Neural progenitor cell (in vitro differentiated cells): ENCODE measurements around the gene APAF1. TPM values are rescaled to one million over a fixed set of nuclear protein-coding genes. Genes with fewer than 3 reads are reported as not detected.

Source experiments
- DNase-seq: peaks from one replicate; pipeline ENCODE4 v3.0.0-alpha.2; 2016; ENCODE audit warnings: low spot score
- H2AFZ ChIP-seq: fragments of 200-600 bp; sonication (generic); replicated peaks from 2 replicates; pipeline ENCODE4 v1.6.1; 2016; ENCODE audit warnings: antibody characterized with exemption
- H3F3A ChIP-seq: fragments of 200-600 bp; sonication (generic); 2 replicates; pipeline ENCODE4 v1.6.1; 2016; ENCODE audit warnings: antibody characterized with exemption, low read depth
- H3K27ac ChIP-seq: fragments of 200-600 bp; sonication (generic); 2 replicates; pipeline ENCODE4 v1.5.1; 2016; ENCODE audit warnings: mild to moderate bottlenecking
- H3K27me3 ChIP-seq: fragments of 200-600 bp; sonication (generic); 2 replicates; pipeline ENCODE4 v1.6.1; 2016; ENCODE audit warnings: mild to moderate bottlenecking, moderate library complexity
- H3K36me3 ChIP-seq: fragments of 200-600 bp; sonication (generic); 2 replicates; pipeline ENCODE4 v1.5.1; 2016
- H3K4me1 ChIP-seq: fragments of 200-600 bp; sonication (generic); 2 replicates; pipeline ENCODE4 v1.6.1; 2016; ENCODE audit warnings: mixed run types
- H3K4me2 ChIP-seq: fragments of 200-600 bp; sonication (generic); 2 replicates; pipeline ENCODE4 v1.6.1; 2016
- H3K4me3 ChIP-seq: fragments of 200-600 bp; sonication (generic); 2 replicates; pipeline ENCODE4 v1.5.1; 2016
- H3K79me2 ChIP-seq: fragments of 200-600 bp; sonication (generic); 2 replicates; pipeline ENCODE4 v1.6.1; 2016; ENCODE audit warnings: low read depth
- H3K9ac ChIP-seq: fragments of 200-600 bp; sonication (generic); 2 replicates; pipeline ENCODE4 v1.6.1; 2016
- H3K9me3 ChIP-seq: fragments of 200-600 bp; sonication (generic); 2 replicates; pipeline ENCODE4 v1.5.1; 2016; ENCODE audit warnings: low read depth
- H4K20me1 ChIP-seq: fragments of 200-600 bp; sonication (generic); 2 replicates; pipeline ENCODE4 v1.6.1; 2016; ENCODE audit warnings: low read depth
- H3K27ac Mint-ChIP-seq: 3 replicates; pipeline ENCODE4 v1.8.0; 2021; ENCODE audit warnings: mixed read lengths
- H3K27me3 Mint-ChIP-seq: 2 replicates; pipeline ENCODE4 v1.8.0; 2022; ENCODE audit warnings: low read depth, mild to moderate bottlenecking, inconsistent platforms, moderate library complexity, mixed read lengths; ENCODE audit not compliant: insufficient read depth
- H3K36me3 Mint-ChIP-seq: 3 replicates; pipeline ENCODE4 v1.8.0; 2021; ENCODE audit warnings: mixed read lengths
- H3K4me1 Mint-ChIP-seq: 3 replicates; pipeline ENCODE4 v1.8.0; 2021; ENCODE audit warnings: mixed read lengths
- H3K4me3 Mint-ChIP-seq: 3 replicates; pipeline ENCODE4 v1.8.0; 2021; ENCODE audit warnings: mild to moderate bottlenecking, moderate library complexity, mixed read lengths
- H3K9me3 Mint-ChIP-seq: 3 replicates; pipeline ENCODE4 v1.8.0; 2020; ENCODE audit warnings: mixed read lengths
- EZH2 ChIP-seq: fragments of 200-600 bp; sonication (generic); IDR thresholded peaks from 2 replicates; pipeline ENCODE4 v1.6.1; 2017; ENCODE audit warnings: antibody characterized with exemption, mild to moderate bottlenecking, moderate library complexity
- EZH2phosphoT487 ChIP-seq: fragments of 200-600 bp; sonication (generic); IDR thresholded peaks from 2 replicates; pipeline ENCODE4 v1.6.1; 2017; ENCODE audit warnings: antibody characterized with exemption
- total RNA-seq: library from RNA; depleted of rRNA; stranded (reverse); fragments of >200 nt; gene quantifications from 2 replicates; pipeline ENCODE4 v1.2.3, GENCODE V29; 2015; ENCODE audit warnings: low replicate concordance
- TF ChIP-seq, protein P1 (sequence below): fragments of 200-600 bp; sonication (generic); IDR thresholded peaks from 2 replicates; pipeline ENCODE4 v1.5.1; 2017; ENCODE audit warnings: antibody characterized with exemption, mild to moderate bottlenecking

APAF1 gene
- total RNA-seq, 1 donor from 2014 or later, result 69.1 TPM

DNA sequence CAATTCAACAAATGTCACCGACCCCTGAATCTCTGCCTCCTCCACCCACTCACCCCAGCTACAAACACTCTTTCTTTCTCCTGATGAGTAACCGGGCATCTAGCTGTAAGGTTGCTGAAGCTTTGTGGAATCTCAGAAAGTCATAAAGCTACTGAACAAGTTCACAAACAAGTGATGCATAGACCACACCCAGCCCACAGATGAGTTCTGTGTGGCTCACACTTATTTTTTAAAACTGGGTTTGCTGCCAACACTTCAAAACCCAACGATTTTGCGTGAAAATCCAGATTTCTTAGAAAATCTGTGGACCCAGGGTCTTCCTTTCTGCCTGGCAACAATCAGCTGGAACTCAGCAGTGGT lies 96.1 kb downstream of the APAF1 start:
- Histone ChIP-seq H3K4me1 (peaks cover 20% of the 10 kb centered on the region), H3K36me3 (no peaks in the 10 kb centered on the region), H3K79me2 (no peaks in the 10 kb centered on the region), H3K9me3 (no peaks in the 10 kb centered on the region), H3K27ac (no peak overlapping the region), H3K27me3 (peaks cover 18% of the 10 kb centered on the region), H2AFZ (no peak overlapping the region), H3K4me2 (peak overlapping the region; percentile 24), H3K9ac (no peak overlapping the region), H3K4me3 (no peak overlapping the region), H3F3A (peaks cover 17% of the 10 kb centered on the region), H4K20me1 (no peaks in the 10 kb centered on the region)
- Mint-ChIP-seq H3K27me3 (peaks cover 7% of the 10 kb centered on the region), H3K4me3 (no peak overlapping the region), H3K4me1 (peaks cover 20% of the 10 kb centered on the region), H3K36me3 (peaks cover 3% of the 10 kb centered on the region), H3K27ac (no peak overlapping the region), H3K9me3 (no peaks in the 10 kb centered on the region)
- TF ChIP-seq EZH2phosphoT487, result no peak
- TF ChIP-seq, protein P1, sequence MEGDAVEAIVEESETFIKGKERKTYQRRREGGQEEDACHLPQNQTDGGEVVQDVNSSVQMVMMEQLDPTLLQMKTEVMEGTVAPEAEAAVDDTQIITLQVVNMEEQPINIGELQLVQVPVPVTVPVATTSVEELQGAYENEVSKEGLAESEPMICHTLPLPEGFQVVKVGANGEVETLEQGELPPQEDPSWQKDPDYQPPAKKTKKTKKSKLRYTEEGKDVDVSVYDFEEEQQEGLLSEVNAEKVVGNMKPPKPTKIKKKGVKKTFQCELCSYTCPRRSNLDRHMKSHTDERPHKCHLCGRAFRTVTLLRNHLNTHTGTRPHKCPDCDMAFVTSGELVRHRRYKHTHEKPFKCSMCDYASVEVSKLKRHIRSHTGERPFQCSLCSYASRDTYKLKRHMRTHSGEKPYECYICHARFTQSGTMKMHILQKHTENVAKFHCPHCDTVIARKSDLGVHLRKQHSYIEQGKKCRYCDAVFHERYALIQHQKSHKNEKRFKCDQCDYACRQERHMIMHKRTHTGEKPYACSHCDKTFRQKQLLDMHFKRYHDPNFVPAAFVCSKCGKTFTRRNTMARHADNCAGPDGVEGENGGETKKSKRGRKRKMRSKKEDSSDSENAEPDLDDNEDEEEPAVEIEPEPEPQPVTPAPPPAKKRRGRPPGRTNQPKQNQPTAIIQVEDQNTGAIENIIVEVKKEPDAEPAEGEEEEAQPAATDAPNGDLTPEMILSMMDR, result no peak
- no peak for TF ChIP-seq EZH2
- no peak for DNase-seq

DNA sequence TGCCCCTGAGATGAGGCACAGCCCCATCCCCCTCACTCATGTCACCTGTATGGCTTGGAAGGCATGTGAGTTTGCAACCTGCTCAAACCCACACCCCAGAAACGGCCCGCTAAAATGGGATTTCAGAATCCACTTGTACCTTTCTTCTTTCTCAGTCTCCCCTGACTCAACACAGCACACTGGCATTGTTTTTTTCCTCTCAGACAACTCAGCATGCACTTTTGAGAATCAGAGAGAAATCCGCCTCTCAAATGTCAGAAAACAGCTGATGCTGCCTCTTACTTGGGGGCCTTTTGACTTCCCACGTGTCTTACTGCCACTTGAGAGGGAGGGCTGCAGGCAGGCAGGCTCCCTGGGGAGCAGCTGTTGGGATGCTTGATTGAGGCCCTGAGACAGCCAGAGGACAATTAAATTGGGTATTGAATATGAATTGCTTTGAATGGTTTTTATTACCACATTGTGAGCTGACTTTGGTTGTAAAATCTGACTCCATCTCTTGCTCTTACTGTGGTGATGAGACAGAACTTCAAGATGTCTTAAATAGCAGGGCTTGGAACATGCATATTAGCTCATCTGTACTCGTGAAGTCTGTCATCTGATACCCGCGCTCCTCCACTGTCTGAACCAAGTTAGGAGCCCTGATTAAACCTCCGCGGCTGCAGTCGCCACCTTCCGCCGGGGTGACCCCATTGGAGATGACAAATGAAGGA lies 96.6 kb downstream of the APAF1 start:
- Histone ChIP-seq H3K27me3 (peaks cover 23% of the 10 kb centered on the region), H4K20me1 (no peaks in the 10 kb centered on the region), H3F3A (peaks cover 15% of the 10 kb centered on the region), H2AFZ (no peak overlapping the region), H3K36me3 (no peaks in the 10 kb centered on the region), H3K4me1 (peaks cover 16% of the 10 kb centered on the region), H3K79me2 (no peaks in the 10 kb centered on the region), H3K27ac (no peak overlapping the region), H3K9ac (no peak overlapping the region), H3K4me3 (no peak overlapping the region), H3K9me3 (no peaks in the 10 kb centered on the region), H3K4me2 (peak overlapping the region; percentile 24)
- no peaks in the 10 kb centered on the region for H3K9me3 Mint-ChIP-seq
- peak; percentile 58 for DNase-seq
- H3K36me3 Mint-ChIP-seq, result no peaks in the 10 kb centered on the region
- no peak overlapping the region for H3K27ac Mint-ChIP-seq
- TF ChIP-seq EZH2phosphoT487 (no peak), EZH2 (no peak)
- TF ChIP-seq, protein P1, result no peak
- H3K4me1 Mint-ChIP-seq, result peaks cover 14% of the 10 kb centered on the region
- H3K27me3 Mint-ChIP-seq, result peaks cover 7% of the 10 kb centered on the region
- no peak overlapping the region for H3K4me3 Mint-ChIP-seq

DNA sequence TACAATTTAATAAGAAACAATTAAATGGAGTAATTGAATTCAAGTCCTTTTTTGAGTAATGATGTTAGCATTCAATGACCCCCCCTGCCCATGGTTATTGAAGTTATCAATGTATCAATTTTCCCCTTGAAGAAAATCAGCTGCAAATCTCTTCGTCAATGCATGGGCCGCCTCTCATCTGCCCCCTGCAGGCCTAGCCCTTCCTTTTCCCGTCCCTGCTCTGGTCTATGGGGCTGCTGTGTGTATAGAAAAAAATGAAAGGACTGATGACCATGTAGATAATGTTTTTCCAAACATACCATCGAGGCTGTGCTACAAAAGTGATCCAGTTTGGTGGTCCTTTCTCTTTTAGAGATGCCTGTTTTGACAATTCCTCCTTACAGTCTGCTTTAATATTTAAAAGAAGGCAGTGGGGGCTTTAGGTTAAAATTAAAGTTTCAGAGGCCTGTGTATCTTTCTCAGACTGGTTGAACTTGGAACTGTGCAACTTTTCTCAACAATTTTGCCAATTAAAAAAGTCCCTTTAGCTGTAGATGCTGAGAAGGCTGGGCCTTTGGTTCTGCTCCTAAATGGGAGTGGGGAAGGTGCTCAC lies 98.4 kb downstream of the APAF1 start:
- DNase-seq, result peak; percentile 60
- H3K9ac ChIP-seq, result no peak overlapping the region
- H3K4me2 ChIP-seq, result no peak overlapping the region
- H3F3A ChIP-seq, result peaks cover 15% of the 10 kb centered on the region
- H2AFZ ChIP-seq, result peak overlapping the region; percentile 31
- peaks cover 12% of the 10 kb centered on the region for H3K4me1 ChIP-seq
- H3K27me3 ChIP-seq, result peaks cover 33% of the 10 kb centered on the region
- no peaks in the 10 kb centered on the region for H3K9me3 ChIP-seq
- no peaks in the 10 kb centered on the region for H3K36me3 ChIP-seq
- no peaks in the 10 kb centered on the region for H4K20me1 ChIP-seq
- H3K27ac Mint-ChIP-seq, result no peak overlapping the region
- no peak for TF ChIP-seq EZH2phosphoT487
- no peak for TF ChIP-seq EZH2
- TF ChIP-seq, protein P1, result peak; percentile 86
- H3K27me3 Mint-ChIP-seq, result peaks cover 8% of the 10 kb centered on the region
- H3K36me3 Mint-ChIP-seq, result no peaks in the 10 kb centered on the region
- no peaks in the 10 kb centered on the region for H3K79me2 ChIP-seq
- peaks cover 15% of the 10 kb centered on the region for H3K4me1 Mint-ChIP-seq
- H3K4me3 Mint-ChIP-seq, result no peak overlapping the region
- H3K4me3 ChIP-seq, result no peak overlapping the region
- H3K27ac ChIP-seq, result no peak overlapping the region
- no peaks in the 10 kb centered on the region for H3K9me3 Mint-ChIP-seq
